ENCODE results near the gene NPC1. TPM values are rescaled to one million over a fixed set of nuclear protein-coding genes. Genes with fewer than 3 reads are reported as not detected.
A peak's percentile ranks its signal among the peaks of the same experiment; 100 is the strongest.

NPC1 gene
- total RNA-seq, 1 donor from 2014 or later: 42.4 TPM

GRCh38 chr18:23623040-23623439, 36.7 kb upstream of the NPC1 start:
- Histone ChIP-seq H3K4me3 (ENCODE audit: insufficient read depth, low read depth, low read length) (no peak overlapping the region), H2AFZ (ENCODE audit: low read depth, low read length) (no peak overlapping the region), H3K27me3 (ENCODE audit: insufficient read depth, low read length) (peaks cover 34% of the 10 kb centered on the region), H3K36me3 (ENCODE audit: insufficient read depth, low read length) (no peaks in the 10 kb centered on the region), H4K20me1 (ENCODE audit: insufficient read depth, low read length) (no peaks in the 10 kb centered on the region), H3K9ac (ENCODE audit: low read length) (no peak overlapping the region), H3K27ac (ENCODE audit: low read depth, low read length) (no peak overlapping the region), H3K9me3 (ENCODE audit: insufficient read depth, low read depth, low read length) (no peaks in the 10 kb centered on the region), H3K79me2 (ENCODE audit: insufficient read depth, low read length) (no peaks in the 10 kb centered on the region), H3K4me1 (ENCODE audit: insufficient read depth, low read length) (peaks cover 24% of the 10 kb centered on the region), H3K4me2 (ENCODE audit: low read length) (no peak overlapping the region)
- peaks cover 7% of the 10 kb centered on the region for H3K4me1 Mint-ChIP-seq (ENCODE audit: low read depth, unreplicated experiment)
- DNase-seq (ENCODE audit: low read depth): no peak
- H3K36me3 Mint-ChIP-seq (ENCODE audit: low read depth, unreplicated experiment): no peaks in the 10 kb centered on the region
- no peak for FAIRE-seq
- H3K9me3 Mint-ChIP-seq (ENCODE audit: unreplicated experiment): peaks cover 3% of the 10 kb centered on the region
- TF ChIP-seq CTCF (IDR thresholded peaks at IDR 0.05; ENCODE audit: insufficient read depth, low read depth, low read length) (no peak), EZH2 (IDR thresholded peaks at IDR 0.05; ENCODE audit: insufficient read depth, low read length) (no peak)
- H3K27ac Mint-ChIP-seq (ENCODE audit: unreplicated experiment): no peak overlapping the region
- peaks cover 42% of the 10 kb centered on the region for H3K27me3 Mint-ChIP-seq (ENCODE audit: low read depth, unreplicated experiment)
- no peak overlapping the region for H3K4me3 Mint-ChIP-seq (ENCODE audit: unreplicated experiment)

DNA sequence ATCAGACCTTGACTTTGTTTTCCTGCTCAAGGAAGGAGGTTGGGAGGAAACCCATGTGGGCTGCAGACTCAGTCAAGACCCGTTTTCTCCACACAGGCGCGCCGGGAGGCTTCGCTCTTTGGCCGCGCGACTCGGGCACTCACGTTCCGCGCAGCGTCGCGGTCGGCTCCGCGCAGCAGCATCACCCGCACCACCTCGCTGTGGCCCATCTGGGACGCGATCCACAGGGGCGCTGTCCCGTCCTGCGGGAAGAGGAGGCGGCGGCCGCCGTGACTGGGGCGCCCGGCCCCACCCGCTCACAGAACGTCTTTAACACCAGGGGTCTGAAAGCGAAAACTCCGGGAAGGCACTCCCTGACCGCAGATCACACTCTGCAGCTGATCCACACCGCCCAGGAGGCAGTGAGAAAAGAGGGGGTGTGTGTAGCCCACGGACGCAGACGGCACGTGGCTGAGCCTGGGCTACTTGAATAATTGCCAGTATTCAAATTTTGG, 33.1 kb upstream of the NPC1 start:
- H3K9ac ChIP-seq (ENCODE audit: low read length): peak overlapping the region; percentile 42
- H3K4me3 Mint-ChIP-seq (ENCODE audit: unreplicated experiment): peak overlapping the region; percentile 67
- H3K36me3 ChIP-seq (ENCODE audit: insufficient read depth, low read length): no peaks in the 10 kb centered on the region
- H3K27ac Mint-ChIP-seq (ENCODE audit: unreplicated experiment): no peak overlapping the region
- no peaks in the 10 kb centered on the region for H3K36me3 Mint-ChIP-seq (ENCODE audit: low read depth, unreplicated experiment)
- no peaks in the 10 kb centered on the region for H3K79me2 ChIP-seq (ENCODE audit: insufficient read depth, low read length)
- H3K4me2 ChIP-seq (ENCODE audit: low read length): peak overlapping the region; percentile 87
- H3K27me3 Mint-ChIP-seq (ENCODE audit: low read depth, unreplicated experiment): peaks cover 45% of the 10 kb centered on the region
- H3K4me1 ChIP-seq (ENCODE audit: insufficient read depth, low read length): peaks cover 7% of the 10 kb centered on the region
- H3K9me3 Mint-ChIP-seq (ENCODE audit: unreplicated experiment): peaks cover 3% of the 10 kb centered on the region
- no peaks in the 10 kb centered on the region for H3K9me3 ChIP-seq (ENCODE audit: insufficient read depth, low read depth, low read length)
- H2AFZ ChIP-seq (ENCODE audit: low read depth, low read length): peak overlapping the region; percentile 93
- no peak overlapping the region for H3K27ac ChIP-seq (ENCODE audit: low read depth, low read length)
- H3K4me1 Mint-ChIP-seq (ENCODE audit: low read depth, unreplicated experiment): no peaks in the 10 kb centered on the region
- DNase-seq (ENCODE audit: low read depth) (peak; percentile 30), FAIRE-seq (no peak)
- no peaks in the 10 kb centered on the region for H4K20me1 ChIP-seq (ENCODE audit: insufficient read depth, low read length)
- peak overlapping the region; percentile 59 for H3K4me3 ChIP-seq (ENCODE audit: insufficient read depth, low read depth, low read length)
- TF ChIP-seq CTCF (IDR thresholded peaks at IDR 0.05; ENCODE audit: insufficient read depth, low read depth, low read length): no peak
- peak; percentile 45 for TF ChIP-seq EZH2 (IDR thresholded peaks at IDR 0.05; ENCODE audit: insufficient read depth, low read length)
- peaks cover 34% of the 10 kb centered on the region for H3K27me3 ChIP-seq (ENCODE audit: insufficient read depth, low read length)

DNA sequence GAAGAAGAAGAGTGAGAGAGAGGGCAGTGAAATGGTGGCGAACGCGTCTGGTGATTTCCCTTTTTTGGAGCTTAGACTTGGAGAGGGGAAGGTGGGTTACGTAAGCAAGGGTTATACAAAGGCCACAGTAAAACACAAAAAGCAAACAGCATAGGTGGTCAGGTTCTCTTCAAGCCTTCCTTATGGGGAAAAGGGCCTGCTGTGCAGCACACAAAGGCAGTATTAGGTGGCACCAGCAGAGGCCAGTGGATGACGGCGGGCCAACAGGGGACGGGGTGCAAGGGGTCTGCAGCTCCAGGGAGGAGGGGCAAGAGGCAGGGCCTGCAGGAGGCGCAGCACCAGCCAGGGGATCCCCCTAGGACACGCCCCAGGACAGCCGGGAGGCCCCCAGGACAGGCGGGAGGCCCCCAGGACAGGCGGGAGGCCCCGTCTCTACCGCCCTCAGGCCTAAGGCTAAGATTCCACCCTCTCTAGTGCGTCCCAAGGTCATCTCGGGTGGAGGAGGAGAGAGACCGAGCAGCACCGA, 32.6 kb upstream of the NPC1 start:
- no peak for FAIRE-seq
- no peak overlapping the region for H3K27ac Mint-ChIP-seq (ENCODE audit: unreplicated experiment)
- peak overlapping the region; percentile 93 for H2AFZ ChIP-seq (ENCODE audit: low read depth, low read length)

More for the DNA sequence above, 32.6 kb upstream of the NPC1 start:
- H3K27me3 Mint-ChIP-seq (ENCODE audit: low read depth, unreplicated experiment): peaks cover 45% of the 10 kb centered on the region
- H4K20me1 ChIP-seq (ENCODE audit: insufficient read depth, low read length): no peaks in the 10 kb centered on the region
- no peak for TF ChIP-seq CTCF (IDR thresholded peaks at IDR 0.05; ENCODE audit: insufficient read depth, low read depth, low read length)
- no peak for TF ChIP-seq EZH2 (IDR thresholded peaks at IDR 0.05; ENCODE audit: insufficient read depth, low read length)
- peak overlapping the region; percentile 42 for H3K9ac ChIP-seq (ENCODE audit: low read length)
- H3K9me3 ChIP-seq (ENCODE audit: insufficient read depth, low read depth, low read length): no peaks in the 10 kb centered on the region
- no peaks in the 10 kb centered on the region for H3K36me3 Mint-ChIP-seq (ENCODE audit: low read depth, unreplicated experiment)
- DNase-seq (ENCODE audit: low read depth): no peak
- H3K36me3 ChIP-seq (ENCODE audit: insufficient read depth, low read length): no peaks in the 10 kb centered on the region
- H3K27me3 ChIP-seq (ENCODE audit: insufficient read depth, low read length): peaks cover 34% of the 10 kb centered on the region
- peaks cover 3% of the 10 kb centered on the region for H3K9me3 Mint-ChIP-seq (ENCODE audit: unreplicated experiment)
- H3K4me1 Mint-ChIP-seq (ENCODE audit: low read depth, unreplicated experiment): no peaks in the 10 kb centered on the region
- H3K4me3 ChIP-seq (ENCODE audit: insufficient read depth, low read depth, low read length): peak overlapping the region; percentile 59
- peak overlapping the region; percentile 87 for H3K4me2 ChIP-seq (ENCODE audit: low read length)
- H3K27ac ChIP-seq (ENCODE audit: low read depth, low read length): no peak overlapping the region
- peaks cover 7% of the 10 kb centered on the region for H3K4me1 ChIP-seq (ENCODE audit: insufficient read depth, low read length)
- H3K79me2 ChIP-seq (ENCODE audit: insufficient read depth, low read length): no peaks in the 10 kb centered on the region
- H3K4me3 Mint-ChIP-seq (ENCODE audit: unreplicated experiment): peak overlapping the region; percentile 60

Measured in astrocyte (in vitro differentiated cells and primary cell).